K562 (cell line): ENCODE measurements around the gene PPIC. TPM values are rescaled to one million over a fixed set of nuclear protein-coding genes. Genes with fewer than 3 reads are reported as not detected.

Experiments used
- ATAC-seq: fragments of 200-7000 bp; cut with Tn5 transposase; 3 replicates; pipeline ENCODE4 v1.9.1; 2020; ENCODE audit warnings: moderate library complexity
- BruUV-seq: library from RNA; stranded (reverse); fragments of 400-500 nt; replicated peaks from 2 replicates; lab custom pipeline; 2021; lab: Mats Ljungman, UMichigan
- CTCF ChIA-PET: fragments of 300-600 bp; formaldehyde crosslinking; extraction: SDS; loops from one replicate; lab custom pipeline; 2021; ENCODE audit warnings: low intra/inter-chr PET ratio; lab: Yijun Ruan, JAX
- POLR2A ChIA-PET: fragments of 300-600, 350-650 bp; sonication (Branson Sonifier 250); formaldehyde crosslinking; extraction: SDS; loops from one replicate; lab custom pipeline; 2021; ENCODE audit warnings: antibody characterized with exemption, inconsistent platforms; lab: Yijun Ruan, JAX
- DNase-seq, 4 experiments: peaks; one replicate each; pipeline versions ENCODE4 v3.0.0 to v3.0.0-alpha.2; 2011 to 2018; ENCODE audit warnings: low spot score in 3 of 4, mixed read lengths in 3 of 4; ENCODE audit errors: extremely low read depth in 1 of 4
- FAIRE-seq: peaks from 2 replicates; lab custom pipeline; 2011; peaks lifted over from hg19 to GRCh38; lab: Jason Lieb, UNC
- H2AFZ ChIP-seq: 2 replicates; pipeline ENCODE4 v1.6.0; 2011; ENCODE audit warnings: low read depth, low read length, control low read depth, inconsistent platforms
- H3K27ac ChIP-seq: fragments of 200-600 bp; 3 replicates; pipeline ENCODE4 v1.8.0; 2011; ENCODE audit warnings: low read depth, mild to moderate bottlenecking, control low read depth, inconsistent platforms, low read length, moderate library complexity, mixed read lengths; ENCODE audit errors: extremely low read depth
- H3K27me3 ChIP-seq, 2 experiments: fragments of 300-600 bp in 1 of 2; 2 replicates in 1 of 2; 3 replicates in 1 of 2; pipeline versions ENCODE4 v1.6.0 to v1.8.0; 2011; ENCODE audit warnings: inconsistent platforms in 2 of 2, low read length in 2 of 2, mild to moderate bottlenecking in 1 of 2, mixed read lengths in 1 of 2, moderate library complexity in 1 of 2; ENCODE audit not compliant: control insufficient read depth in 2 of 2, insufficient read depth in 2 of 2
- H3K36me3 ChIP-seq: fragments of 300-600 bp; 3 replicates; pipeline ENCODE4 v1.8.0; 2011; ENCODE audit warnings: mild to moderate bottlenecking, low read length, inconsistent platforms; ENCODE audit not compliant: control insufficient read depth, insufficient read depth
- H3K4me1 ChIP-seq, 2 experiments: fragments of 200-600 bp in 1 of 2; replicated peaks in 1 of 2; 2 replicates in 1 of 2; 3 replicates in 1 of 2; pipeline versions ENCODE4 v1.5.1 to v1.8.0; 2011; ENCODE audit warnings: inconsistent platforms in 2 of 2, low read length in 2 of 2, mild to moderate bottlenecking in 1 of 2, mixed read lengths in 1 of 2, moderate library complexity in 1 of 2; ENCODE audit not compliant: control insufficient read depth in 2 of 2, insufficient read depth in 2 of 2
- H3K4me2 ChIP-seq: 2 replicates; pipeline ENCODE4 v1.6.1; 2011; ENCODE audit warnings: low read length, control low read depth, inconsistent platforms, mixed read lengths; ENCODE audit not compliant: insufficient read depth
- H3K4me3 ChIP-seq: fragments of 200-600 bp; sonication (generic), shearing (Covaris generic); 2 replicates; pipeline ENCODE4 v1.5.1; 2016; ENCODE audit warnings: control low read depth, inconsistent platforms
- H3K79me2 ChIP-seq: fragments of 200-600 bp; 3 replicates; pipeline ENCODE4 v1.8.0; 2011; ENCODE audit warnings: low read length, inconsistent platforms; ENCODE audit not compliant: control insufficient read depth, insufficient read depth
- H3K9ac ChIP-seq, 2 experiments: 2 replicates each; pipeline versions ENCODE4 v1.6.0 to v1.6.1; 2011; ENCODE audit warnings: low read depth in 2 of 2, low read length in 2 of 2, control low read depth in 1 of 2, inconsistent platforms in 1 of 2, mild to moderate bottlenecking in 1 of 2, mixed read lengths in 1 of 2; ENCODE audit not compliant: insufficient read depth in 1 of 2
- H3K9me1 ChIP-seq: one replicate; pipeline ENCODE4 v1.6.0; 2011; ENCODE audit warnings: inconsistent platforms, mild to moderate bottlenecking, low read length, moderate library complexity; ENCODE audit not compliant: control insufficient read depth, insufficient read depth
- H3K9me3 ChIP-seq: replicated peaks from 2 replicates; pipeline ENCODE4 v1.5.1; 2011; ENCODE audit warnings: low read depth, low read length, inconsistent platforms; ENCODE audit not compliant: control insufficient read depth, insufficient read depth
- H4K20me1 ChIP-seq: replicated peaks from 2 replicates; pipeline ENCODE4 v1.6.1; 2011; ENCODE audit warnings: low read length, inconsistent platforms, mixed read lengths; ENCODE audit not compliant: control insufficient read depth, insufficient read depth
- CSDE1 ChIP-seq, 2 experiments: fragments of 450-650 bp; IDR thresholded peaks; 2 replicates each; pipeline ENCODE4 v1.6.1; 2016; ENCODE audit warnings: mild to moderate bottlenecking in 1 of 2
- HIVEP1 ChIP-seq: fragments of 250-450 bp; sonication (Bioruptor Pico); IDR thresholded peaks from 2 replicates; pipeline ENCODE4 v1.4.0; 2020; ENCODE audit warnings: mild to moderate bottlenecking
- MLX ChIP-seq, 2 experiments: fragments of 450-650 bp in 1 of 2; sonication (generic) in 1 of 2; formaldehyde crosslinking; conservative IDR thresholded peaks; 2 replicates each; pipeline versions ENCODE4 v1.4.0 to v1.8.1; 2020 to 2022; ENCODE audit warnings: mild to moderate bottlenecking in 1 of 2, missing genetic modification reagents in 1 of 2
- MTA2 ChIP-seq: fragments of 450-650 bp; IDR thresholded peaks from 2 replicates; pipeline ENCODE4 v1.6.1; 2016; ENCODE audit warnings: low read depth
- POLR2A ChIP-seq: fragments of 450-650 bp; conservative IDR thresholded peaks from 2 replicates; pipeline ENCODE4 v1.6.1; 2016
- RNF219 ChIP-seq: fragments of 250-450 bp; sonication (Bioruptor Pico); IDR thresholded peaks from 2 replicates; pipeline ENCODE4 v1.5.0; 2022; ENCODE audit warnings: mild to moderate bottlenecking
- WGBS: fragments of 100-300 bp; shearing (Covaris generic); methylation state at CpG from one replicate; pipeline ENCODE4 v1.1.6; 2016; ENCODE audit warnings: low coverage, mixed read lengths; ENCODE audit not compliant: insufficient coverage; ENCODE audit errors: missing lambda C conversion rate; 5-methylcytosine and 5-hydroxymethylcytosine counted together
- in situ Hi-C: fragments of 300-500 bp; cut with MboI; formaldehyde crosslinking; loops from 4 replicates; pipeline ENCODE4 v1.15.0; 2018; ENCODE audit warnings: inconsistent platforms, mixed read lengths
- intact Hi-C: fragments of 100-400 bp; cut with micrococcal nuclease; formaldehyde crosslinking; loops from 2 replicates; pipeline ENCODE4 v1.14.2; 2022
- polyA plus RNA-seq, 8 experiments: library from polyadenylated mRNA; depleted of rRNA in 4 of 8; stranded (reverse) in 5 of 8; unstranded in 3 of 8; fragments of >200 nt; fragmentation: Nextera tagmentation in 2 of 8; fragmentation: Illumina TruSeq in 1 of 8; extraction: Ambion mirVana in 2 of 8; extraction: Trizol in 1 of 8; gene quantifications; 2 replicates each; pipeline versions ENCODE4 v1.2.1 to v1.2.3, GENCODE V29; 2011 to 2014; ENCODE audit warnings: inconsistent platforms in 1 of 8, missing spikeins in 1 of 8
- total RNA-seq, 7 experiments: library from RNA; depleted of rRNA in 6 of 7; stranded (reverse); fragments of >200 nt in 6 of 7; fragmentation: Illumina TruSeq in 2 of 7; extraction: Trizol in 2 of 7; gene quantifications; 2 replicates each; pipeline versions ENCODE4 v1.2.1 to v1.2.3, GENCODE V29; 2011 to 2021; ENCODE audit warnings: low replicate concordance in 1 of 7

Gene PPIC
- total and polyA plus RNA-seq, 9 of the 15 experiments (the other 6 are each of a cell fraction or from before 2014, with no cell fraction given): 1.3 to 4.5 (median 2.8) TPM

- intact Hi-C loops: no loop called here
- H3K27ac ChIP-seq: no peak overlapping the region
- BruUV-seq: no TSS peak
Observed at GRCh38 chr5:122978068-122978467, 58.5 kb downstream of the PPIC start.

More at GRCh38 chr5:122978068-122978467, 58.5 kb downstream of the PPIC start:
- H3K27me3 ChIP-seq: peaks cover 6 to 9% of the 10 kb centered on the region in 2 experiments; a peak in 4 of 5 replicates
- no peaks in the 10 kb centered on the region for H3K36me3 ChIP-seq
- H3K4me3 ChIP-seq: no peak overlapping the region
- in situ Hi-C loops: no loop called here
- CTCF ChIA-PET: no interaction called here
- H3K4me1 ChIP-seq: no peaks in the 10 kb centered on the region
- H3K9me3 ChIP-seq: no peaks in the 10 kb centered on the region
- no peak for FAIRE-seq
- H2AFZ ChIP-seq: no peak overlapping the region
- peaks cover 2% of the 10 kb centered on the region for H3K9me1 ChIP-seq
- no peaks in the 10 kb centered on the region for H3K79me2 ChIP-seq
- no peak overlapping the region for H3K9ac ChIP-seq
- TF ChIP-seq MLX (CRISPR knock-in tag; conservative IDR thresholded peaks at IDR 0.05) (no peak), CSDE1 (IDR thresholded peaks at IDR 0.05) (no peak), POLR2A (no peak), HIVEP1 (CRISPR knock-in tag) (no peak), MTA2 (no peak), RNF219 (CRISPR knock-in tag) (no peak)
- DNase-seq: no peak
- WGBS: 0% methylated on average over 2 of the region's 2 CpGs
- no peak overlapping the region for H3K4me2 ChIP-seq
- H4K20me1 ChIP-seq: no peaks in the 10 kb centered on the region
- POLR2A ChIA-PET: no interaction called here
- ATAC-seq: no peak
